Heart left ventricle (tissue), 16 donors: ENCODE data around the gene MRPL23. TPM values are rescaled to one million over a fixed set of nuclear protein-coding genes. Genes with fewer than 3 reads are reported as not detected.

Source experiments
- ATAC-seq, 4 donors: fragments of 200-7000 bp; cut with Tn5 transposase; one replicate each; pipeline ENCODE4 v1.9.1; 2020 to 2022; ENCODE audit warnings: moderate library complexity in 4 of 4, mild to moderate bottlenecking in 3 of 4, moderate number of reproducible peaks in 1 of 4
- DNase-seq, 5 donors: peaks; one replicate each; pipeline ENCODE4 v3.0.0-alpha.2; 2020
- H3K27ac ChIP-seq, 12 donors: fragments of 200-600 bp; sonication (generic) in 4 of 12; one replicate each; pipeline versions ENCODE4 v1.5.0 to v1.8.0; 2016 to 2022; ENCODE audit warnings: mild to moderate bottlenecking in 2 of 12
- H3K27me3 ChIP-seq, 9 donors: fragments of 200-600 bp; sonication (generic) in 2 of 9; one replicate each; pipeline versions ENCODE4 v1.5.1 to v1.8.0; 2016 to 2022; ENCODE audit warnings: mild to moderate bottlenecking in 3 of 9
- H3K36me3 ChIP-seq, 9 donors: fragments of 200-600 bp; sonication (generic) in 2 of 9; one replicate each; pipeline versions ENCODE4 v1.5.0 to v1.8.0; 2018 to 2022; ENCODE audit warnings: mild to moderate bottlenecking in 2 of 9
- H3K4me1 ChIP-seq, 12 donors: fragments of 200-600 bp; sonication (generic) in 4 of 12; one replicate each; pipeline versions ENCODE4 v1.5.0 to v1.8.0; 2016 to 2022; ENCODE audit warnings: mild to moderate bottlenecking in 3 of 12
- H3K4me3 ChIP-seq, 12 donors: fragments of 200-600 bp; sonication (generic) in 4 of 12; one replicate each; pipeline versions ENCODE4 v1.5.0 to v1.8.0; 2017 to 2022; ENCODE audit warnings: mild to moderate bottlenecking in 9 of 12, moderate library complexity in 4 of 12
- H3K9me3 ChIP-seq, 12 donors: fragments of 200-600 bp; sonication (generic) in 4 of 12; one replicate each; pipeline versions ENCODE4 v1.5.0 to v1.8.0; 2016 to 2022; ENCODE audit warnings: mild to moderate bottlenecking in 1 of 12
- POLR2A ChIP-seq, 2 donors: fragments of 450-650 bp; IDR thresholded peaks; one replicate each; pipeline ENCODE4 v1.6.1; 2017; ENCODE audit warnings: antibody characterized with exemption in 2 of 2, mild to moderate bottlenecking in 2 of 2, moderate library complexity in 2 of 2
- WGBS, 4 donors: extraction: QIAGEN DNeasy Blood & Tissue Kit in 2 of 4; methylation state at CpG; one replicate each; pipeline versions ENCODE4 v1.1.5 to v1.1.7; 2013 to 2018; 5-methylcytosine and 5-hydroxymethylcytosine counted together
- intact Hi-C, 10 donors: fragments of 100-400 bp; cut with DNase I; formaldehyde crosslinking; loops; one replicate each; pipeline versions ENCODE4 v1.11.1 to v1.14.2; 2022
- polyA plus RNA-seq, 2 donors: library from polyadenylated mRNA; stranded (reverse); fragments of 200-250 nt; gene quantifications; one replicate each; pipeline ENCODE4 v1.2.3, GENCODE V29; 2013
- total RNA-seq, 9 donors: library from RNA; depleted of rRNA in 2 of 9; stranded (reverse); fragments of >200 nt in 2 of 9; fragmentation: NEBNext Ultra II Directional in 3 of 9; extraction: Animal tissue kit (Norgen Biotek cat#: 25700) in 3 of 9; gene quantifications; one replicate each; pipeline versions ENCODE4 v1.1.0 to v1.2.4, GENCODE V29; 2016 to 2023
- TF ChIP-seq, protein P1 (sequence below), 12 donors: fragments of 200-600 bp; sonication (generic) in 4 of 12; IDR thresholded peaks; one replicate each; pipeline versions ENCODE4 v1.5.0 to v1.8.0; 2018 to 2022; ENCODE audit warnings: antibody characterized with exemption in 12 of 12, mild to moderate bottlenecking in 5 of 12
- donor health status: ischemic (EF 13 %, LVEDD 7.1; RV severe dilation, severe dysfunction).
- donor health status: healthy with polysubstance abuse.
- donor health status: DM: no; HTN: yes; CAD: no.
- donor health status: DM: no; HTN: no; CAD: no.
- donor health status: ischemic (EF 25% LVEDD 6.9; RV normal size, moderate dysfunction).
- donor health status: ischemic (EF 25% LVEDD 5.7; RV mildly dilated, moderate dysfunction).
- donor health status: healthy.
- donor health status: DM: yes; HTN: yes; CAD: no.
- donor health status: ischemic (EF 35%, LVEDD 5.7; RV mildly dilated, moderate dysfunction).
- donor health status: nonischemic (EF 11% LVEDD 7.7; RV severe dilation, severe dysfunction).
- donor health status: DM: yes; HTN: yes; CAD: no.
- donor health status: PGD.
- donor health status: ischemic (EF 29% LVEDD 5.4; RV normal size, mild dysfunction).
- donor health status: nonischemic (EF 23%, LVEDD 6.1; RV moderate dilation, normal function).

MRPL23 gene
- total and polyA plus RNA-seq, 11 donors: 44.0 to 183 (median 93.3) TPM

- intact Hi-C loops: no loop called here
- TF ChIP-seq, protein P1, sequence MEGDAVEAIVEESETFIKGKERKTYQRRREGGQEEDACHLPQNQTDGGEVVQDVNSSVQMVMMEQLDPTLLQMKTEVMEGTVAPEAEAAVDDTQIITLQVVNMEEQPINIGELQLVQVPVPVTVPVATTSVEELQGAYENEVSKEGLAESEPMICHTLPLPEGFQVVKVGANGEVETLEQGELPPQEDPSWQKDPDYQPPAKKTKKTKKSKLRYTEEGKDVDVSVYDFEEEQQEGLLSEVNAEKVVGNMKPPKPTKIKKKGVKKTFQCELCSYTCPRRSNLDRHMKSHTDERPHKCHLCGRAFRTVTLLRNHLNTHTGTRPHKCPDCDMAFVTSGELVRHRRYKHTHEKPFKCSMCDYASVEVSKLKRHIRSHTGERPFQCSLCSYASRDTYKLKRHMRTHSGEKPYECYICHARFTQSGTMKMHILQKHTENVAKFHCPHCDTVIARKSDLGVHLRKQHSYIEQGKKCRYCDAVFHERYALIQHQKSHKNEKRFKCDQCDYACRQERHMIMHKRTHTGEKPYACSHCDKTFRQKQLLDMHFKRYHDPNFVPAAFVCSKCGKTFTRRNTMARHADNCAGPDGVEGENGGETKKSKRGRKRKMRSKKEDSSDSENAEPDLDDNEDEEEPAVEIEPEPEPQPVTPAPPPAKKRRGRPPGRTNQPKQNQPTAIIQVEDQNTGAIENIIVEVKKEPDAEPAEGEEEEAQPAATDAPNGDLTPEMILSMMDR (IDR thresholded peaks at IDR 0.05): no peak
- no peak for TF ChIP-seq POLR2A (IDR thresholded peaks at IDR 0.05)
- H3K4me1 ChIP-seq: no peaks in the 10 kb centered on the region
- H3K27me3 ChIP-seq: no peaks in the 10 kb centered on the region
- H3K36me3 ChIP-seq: no peaks in the 10 kb centered on the region
- DNase-seq (no peak), ATAC-seq (peak in 3 of 4 donors; percentile 22 to 72 (median 46))
- no CpG with 5 or more reads among the region's 29 CpGs for WGBS, 4 donors
- no peak overlapping the region for H3K27ac ChIP-seq
- H3K9me3 ChIP-seq: no peaks in the 10 kb centered on the region
- no peak overlapping the region for H3K4me3 ChIP-seq
Measured at GRCh38 chr11:1990872-1991578, 43.9 kb downstream of the MRPL23 start.

- Histone ChIP-seq H3K27me3 (no peaks in the 10 kb centered on the region), H3K9me3 (no peaks in the 10 kb centered on the region), H3K36me3 (no peaks in the 10 kb centered on the region), H3K27ac (no peak overlapping the region), H3K4me3 (no peak overlapping the region), H3K4me1 (no peaks in the 10 kb centered on the region)
- ATAC-seq (no peak), DNase-seq (peak in 2 of 5 donors; percentile 20 to 33)
- intact Hi-C loops: no loop called here
- 91 to 96% (median 96%) methylated on average over 9 to 16 of the region's 26 CpGs; no CpG with 5 or more reads in 1 of the 4 donors for WGBS, 4 donors
- TF ChIP-seq, protein P1 (IDR thresholded peaks at IDR 0.05): no peak
- TF ChIP-seq POLR2A (IDR thresholded peaks at IDR 0.05): no peak
Measured at GRCh38 chr11:1992111-1992510, 45.0 kb downstream of the MRPL23 start.

GRCh38 chr11:1994121-1994520 is 47.0 kb downstream of the MRPL23 start:
- no peak for TF ChIP-seq POLR2A (IDR thresholded peaks at IDR 0.05)
- TF ChIP-seq, protein P1 (IDR thresholded peaks at IDR 0.05): no peak

GRCh38 chr11:1997755-1998154 is 50.6 kb downstream of the MRPL23 start, which contains the start of gene H19:
Gene H19, minus strand, starts transcription at chr11:1997842.
- intact Hi-C loops: no loop called here
- Histone ChIP-seq H3K9me3 (no peaks in the 10 kb centered on the region), H3K4me3 (no peak within 1 kb of the TSS), H3K36me3 (no peaks in the 10 kb centered on the region), H3K4me1 (no peaks in the 10 kb centered on the region), H3K27me3 (no peaks in the 10 kb centered on the region), H3K27ac (no peak within 1 kb of the TSS)
- DNase-seq (no peak), ATAC-seq (peak; percentile 73 to 80 (median 77))
- WGBS, 4 donors: no CpG with 5 or more reads among the region's 14 CpGs
- no peak for TF ChIP-seq POLR2A (IDR thresholded peaks at IDR 0.05)
- TF ChIP-seq, protein P1 (IDR thresholded peaks at IDR 0.05): no peak

More at GRCh38 chr11:1994121-1994520, 47.0 kb downstream of the MRPL23 start:
- 45 to 100% (median 66%) methylated on average over 1 to 11 of the region's 13 CpGs; no CpG with 5 or more reads in 1 of the 4 donors for WGBS, 4 donors
- no peak overlapping the region for H3K4me3 ChIP-seq
- DNase-seq (peak in 3 of 5 donors; percentile 7 to 28 (median 18)), ATAC-seq (peak in 1 of 4 donors; percentile 3)
- H3K9me3 ChIP-seq: no peaks in the 10 kb centered on the region
- intact Hi-C loops: no loop called here
- H3K4me1 ChIP-seq: no peaks in the 10 kb centered on the region
- no peaks in the 10 kb centered on the region for H3K27me3 ChIP-seq
- H3K27ac ChIP-seq: peak overlapping the region in 2 of 12 donors; percentile 49 to 52
- H3K36me3 ChIP-seq: no peaks in the 10 kb centered on the region
